DMS114 treated with DMSO at 0.1 percent for 48 hours (cell line): ENCODE data around the gene MLLT3.
"Not testable (repeated sequence)": the region's sequence is repeated elsewhere in the genome, so short reads cannot be mapped to it uniquely, and the experiment has no call there.

ENCODE experiments used
- DNase-seq: peaks from one replicate; lab custom pipeline; 2025; ENCODE audit not compliant: unreplicated experiment; lab: John Stamatoyannopoulos, UW

The MLLT3 gene

DNA sequence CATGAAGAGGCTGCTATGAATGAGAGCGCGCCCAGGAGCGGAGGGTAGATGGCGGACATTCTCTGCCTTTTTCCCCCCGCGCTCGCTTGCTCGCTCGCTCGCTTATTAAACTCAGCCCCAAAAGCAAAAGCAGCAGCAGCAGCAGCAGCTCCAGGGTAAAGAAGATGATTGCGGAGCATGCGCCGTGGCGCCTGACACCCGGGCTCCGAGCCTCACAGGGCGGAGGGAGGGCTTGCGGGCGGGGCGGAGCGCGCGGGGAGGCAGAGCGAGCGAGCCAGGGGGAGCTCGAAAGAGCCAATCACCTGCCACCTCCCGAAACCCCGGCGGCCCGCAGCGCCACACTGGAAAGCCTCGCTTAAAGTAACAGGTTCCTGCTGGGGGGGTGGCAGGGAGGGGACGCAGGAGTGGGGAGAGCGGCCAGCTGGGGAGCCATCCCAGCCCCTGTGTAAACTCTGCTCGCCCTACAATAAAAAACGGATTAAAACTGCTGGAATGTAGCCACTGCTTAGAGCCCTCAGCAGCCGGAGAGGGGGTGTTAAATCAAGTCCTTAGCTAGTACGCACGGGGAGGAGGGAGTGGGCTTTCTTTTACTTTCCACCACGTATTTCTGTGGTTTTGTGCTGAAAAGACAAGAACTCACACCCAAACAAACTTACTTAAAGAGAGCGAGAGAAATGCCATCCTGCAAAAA lies at the start of gene MLLT3:
Gene MLLT3 (minus strand): TSS at position 170 of the 691 bp plus-strand sequence.
- DNase-seq: peak; percentile 58

DNA sequence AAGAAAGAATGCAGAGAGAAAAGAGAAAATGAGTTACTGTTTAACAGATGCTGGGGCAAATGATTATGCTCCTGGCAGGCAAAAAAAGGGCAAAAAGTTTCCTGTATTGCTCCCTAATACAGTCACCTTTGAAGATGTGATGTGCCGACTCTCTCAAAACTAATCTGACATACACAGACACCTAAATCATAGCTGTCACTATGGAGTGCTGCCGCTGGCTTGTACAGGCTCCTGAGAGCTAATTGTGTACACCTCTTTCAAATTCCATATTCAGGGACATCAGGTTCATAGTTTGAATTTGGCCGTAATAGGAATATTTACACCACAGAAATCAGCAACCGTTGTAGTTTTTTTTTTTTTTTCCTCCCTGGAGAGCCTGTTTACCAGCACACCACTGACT lies 49.3 kb upstream of the MLLT3 start:
- DNase-seq: no peak

DNA sequence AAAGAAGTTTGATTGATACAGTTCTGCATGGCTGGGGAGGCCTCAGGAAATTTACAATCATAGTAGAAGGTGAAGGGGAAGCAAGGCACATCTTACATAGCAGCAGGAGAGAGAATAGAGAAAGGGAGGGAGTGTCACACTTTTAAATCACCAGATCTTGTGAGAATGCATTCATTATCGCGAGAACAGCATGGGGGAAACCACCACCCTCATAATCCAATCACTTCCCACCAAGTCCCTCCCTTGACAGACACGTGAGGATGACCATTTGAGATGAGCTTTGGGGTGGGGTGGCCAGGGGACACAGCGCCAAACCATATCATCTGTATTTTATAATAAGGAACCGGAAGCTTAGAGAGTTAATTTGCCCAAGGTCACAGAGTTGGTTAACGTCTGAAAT lies 48.1 kb upstream of the MLLT3 start:
- DNase-seq: no peak

DNA sequence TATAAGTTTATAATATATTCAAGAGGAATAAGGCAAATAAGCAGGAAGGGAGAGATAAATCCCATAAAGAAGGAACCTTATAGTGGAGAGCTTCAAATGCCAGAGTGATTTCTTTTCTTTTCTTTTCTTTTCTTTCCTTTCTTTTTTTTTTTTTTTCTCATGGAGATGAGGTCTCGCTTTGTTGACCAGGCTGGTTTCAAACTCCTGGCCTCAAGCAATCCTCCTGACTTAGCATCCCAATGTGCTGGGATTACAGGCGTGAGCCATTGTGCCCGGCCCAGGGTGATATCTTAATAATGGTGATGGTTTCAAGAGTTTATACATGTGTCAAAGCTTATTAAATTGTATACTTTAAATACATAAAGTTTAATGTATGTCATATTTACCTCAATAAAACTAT lies 42.2 kb upstream of the MLLT3 start:
- no peak for DNase-seq

DNA sequence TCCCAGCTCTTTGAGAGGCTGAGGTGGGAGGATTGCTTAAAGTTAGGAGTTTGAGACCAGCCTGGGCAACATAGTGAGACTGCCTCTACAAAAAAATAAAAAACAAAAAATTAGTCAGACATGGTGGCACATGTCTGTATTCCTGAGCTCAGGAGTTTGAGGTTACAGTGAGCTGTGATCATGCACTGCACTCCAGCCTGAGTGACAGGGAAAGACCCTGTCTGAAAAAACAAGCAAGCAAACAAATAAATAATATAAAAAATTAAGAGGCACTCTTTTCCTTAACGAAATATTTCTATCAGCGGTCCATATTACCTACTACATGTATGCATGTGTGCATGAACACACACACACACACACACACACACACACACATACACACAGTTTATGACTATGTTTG lies 40.8 kb upstream of the MLLT3 start:
- DNase-seq: no peak

DNA sequence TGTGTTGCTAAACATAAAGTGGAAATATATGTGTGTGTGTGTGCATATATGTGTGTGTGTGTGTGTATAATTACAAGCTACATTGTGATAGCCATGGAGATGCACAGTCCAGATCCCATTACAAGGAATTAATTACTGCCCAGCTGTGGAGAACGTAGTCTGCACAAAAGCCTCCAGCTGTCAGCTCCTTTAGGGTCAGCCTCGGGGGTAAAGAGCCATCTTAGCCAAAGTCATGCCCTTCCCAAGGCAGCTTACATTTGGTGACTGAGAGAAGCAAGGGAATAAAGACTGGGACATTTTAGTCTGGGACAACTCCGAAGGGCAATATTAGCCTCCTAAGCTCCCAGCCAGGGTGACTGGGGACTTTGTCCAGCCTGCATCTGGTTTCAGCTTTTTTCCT lies 39.9 kb upstream of the MLLT3 start:
- no peak for DNase-seq

DNA sequence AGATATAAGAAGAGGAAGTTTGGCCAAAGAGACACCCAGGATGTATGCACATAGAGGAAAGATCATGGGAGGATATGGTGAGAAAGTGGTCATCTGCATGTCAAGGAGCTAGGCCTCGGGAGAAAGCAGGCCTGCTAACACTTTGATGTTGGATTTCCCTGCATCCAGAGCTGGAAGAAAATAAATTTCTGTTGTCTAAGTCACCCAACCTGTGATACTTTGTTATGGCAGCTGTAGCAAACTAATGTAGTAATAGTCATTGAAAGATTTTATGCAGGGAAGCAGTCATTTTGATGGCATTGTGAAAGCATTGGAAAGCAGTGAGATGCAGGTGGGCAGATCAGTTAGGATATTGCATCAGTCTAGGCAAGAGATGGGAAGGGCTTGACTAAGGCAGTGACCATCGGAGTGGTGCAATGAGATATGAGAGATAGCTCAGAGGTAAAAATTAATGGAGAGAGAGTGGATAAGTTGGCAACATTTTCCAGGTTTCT lies 37.2 kb upstream of the MLLT3 start:
- no peak for DNase-seq

DNA sequence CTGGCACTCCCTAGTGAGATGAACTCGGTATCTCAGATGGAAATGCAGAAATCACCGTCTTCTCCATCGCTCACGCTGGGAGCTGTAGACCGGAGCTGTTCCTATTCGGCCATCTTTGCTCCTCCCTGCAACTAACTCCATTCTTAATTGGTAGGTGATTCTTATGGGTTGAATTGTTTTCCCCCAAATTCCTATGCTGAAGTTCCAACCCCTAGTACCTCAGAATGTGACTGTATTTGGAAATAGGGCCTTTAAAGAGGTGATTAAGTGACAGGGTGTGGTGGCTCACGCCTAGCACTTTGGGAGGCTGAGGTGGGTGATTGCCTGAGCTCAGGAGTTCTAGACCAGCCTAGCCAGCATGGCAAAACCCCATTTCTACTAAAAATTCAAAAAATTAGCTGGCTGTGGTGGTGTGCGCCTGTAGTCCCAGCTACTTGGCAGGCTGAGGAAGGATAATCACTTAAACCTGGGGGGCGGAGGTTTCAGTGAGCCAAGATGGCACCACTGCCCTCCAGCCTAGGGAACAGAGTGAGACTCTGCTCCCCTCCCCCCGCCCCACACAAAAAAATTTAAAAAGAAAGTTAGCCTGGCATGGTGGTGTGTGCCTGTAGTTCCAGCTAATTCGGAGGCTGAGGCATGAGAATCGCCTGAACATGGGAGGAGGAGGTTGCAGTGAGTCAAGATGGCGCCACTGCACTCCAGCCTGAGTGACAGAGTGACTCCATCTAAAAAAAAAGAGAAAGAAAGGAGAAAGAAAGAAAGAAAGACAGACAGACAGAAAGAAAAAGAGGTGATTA lies 36.6 kb upstream of the MLLT3 start:
- DNase-seq: no peak

DNA sequence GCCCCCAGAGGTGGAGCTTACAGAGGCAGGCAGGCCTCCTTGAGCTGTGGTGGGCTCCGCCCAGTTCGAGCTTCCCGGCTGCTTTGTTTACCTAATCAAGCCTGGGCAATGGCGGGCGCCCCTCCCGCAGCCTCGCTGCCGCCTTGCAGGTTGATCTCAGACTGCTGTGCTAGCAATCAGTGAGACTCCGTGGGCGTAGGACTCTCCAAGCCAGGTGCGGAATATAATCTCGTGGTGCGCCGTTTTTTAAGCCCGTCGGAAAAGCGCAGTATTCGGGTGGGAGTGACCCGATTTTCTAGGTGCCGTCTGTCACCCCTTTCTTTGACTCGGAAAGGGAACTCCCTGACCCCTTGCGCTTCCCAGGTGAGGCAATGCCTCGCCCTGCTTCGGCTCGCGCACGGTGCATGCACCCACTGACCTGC lies 36.0 kb upstream of the MLLT3 start:
- DNase-seq: not testable (repeated sequence)

DNA sequence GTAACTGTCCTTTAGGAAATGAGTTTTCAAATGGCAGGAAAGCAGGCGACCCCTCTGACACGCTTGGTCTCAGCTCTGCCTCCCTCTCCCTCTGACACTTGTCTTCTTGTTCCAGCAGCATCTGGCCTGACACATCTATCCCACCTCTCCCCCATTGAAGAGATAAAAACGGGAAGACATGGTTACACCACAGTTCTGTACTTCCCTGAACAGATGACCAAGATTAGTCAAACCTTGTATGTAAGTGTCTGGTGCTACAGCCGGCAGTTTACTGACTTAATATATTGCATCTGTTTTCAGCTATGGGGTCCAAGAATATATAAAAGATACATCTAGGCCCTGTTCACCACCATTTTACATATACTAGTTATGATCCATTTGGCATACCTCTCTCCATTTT lies 29.6 kb upstream of the MLLT3 start:
- no peak for DNase-seq

DNA sequence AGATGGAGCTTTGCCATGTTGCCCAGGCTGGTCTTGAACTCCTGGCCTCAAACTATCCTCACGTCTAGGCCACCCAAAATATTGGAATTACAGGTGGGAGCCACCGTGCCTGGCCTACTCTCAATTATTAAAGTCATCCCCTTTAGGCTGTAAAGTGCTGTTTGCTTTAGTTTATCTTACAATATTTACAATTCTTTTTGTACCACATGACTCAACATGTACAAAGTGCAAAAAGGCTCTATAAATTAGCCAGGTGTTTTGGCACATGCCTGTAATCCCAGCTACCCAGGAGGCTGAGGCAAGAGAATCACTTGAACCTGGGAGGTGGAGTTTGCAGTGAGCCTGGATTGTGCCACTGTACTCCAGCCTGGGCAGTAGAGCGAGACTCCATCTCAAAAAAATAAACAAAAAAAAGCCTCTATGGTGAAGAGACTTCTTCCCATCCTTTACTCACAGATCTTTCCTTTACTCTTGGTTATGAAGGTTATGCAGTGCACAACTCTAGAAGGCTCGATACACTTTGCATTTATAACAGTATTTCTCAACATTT lies 28.5 kb upstream of the MLLT3 start:
- no peak for DNase-seq

DNA sequence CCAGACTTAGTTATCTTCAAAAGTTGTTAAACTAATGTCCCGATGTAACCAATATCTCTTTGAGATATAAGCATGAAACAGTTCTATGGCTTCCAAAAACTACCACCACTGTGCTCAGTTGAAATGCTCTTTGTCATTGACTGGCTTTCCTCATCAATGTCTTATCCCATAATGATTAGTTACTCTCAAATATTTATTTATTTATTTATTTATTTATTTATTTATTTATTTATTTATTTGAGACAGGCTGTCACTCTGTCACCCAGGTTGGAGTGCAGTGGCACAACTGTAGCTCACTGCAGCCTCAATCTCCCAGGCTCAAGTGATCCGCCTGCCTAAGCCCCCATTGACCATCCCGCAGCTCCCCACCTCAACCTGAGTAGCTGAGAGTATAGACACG lies 28.0 kb upstream of the MLLT3 start:
- DNase-seq: no peak

DNA sequence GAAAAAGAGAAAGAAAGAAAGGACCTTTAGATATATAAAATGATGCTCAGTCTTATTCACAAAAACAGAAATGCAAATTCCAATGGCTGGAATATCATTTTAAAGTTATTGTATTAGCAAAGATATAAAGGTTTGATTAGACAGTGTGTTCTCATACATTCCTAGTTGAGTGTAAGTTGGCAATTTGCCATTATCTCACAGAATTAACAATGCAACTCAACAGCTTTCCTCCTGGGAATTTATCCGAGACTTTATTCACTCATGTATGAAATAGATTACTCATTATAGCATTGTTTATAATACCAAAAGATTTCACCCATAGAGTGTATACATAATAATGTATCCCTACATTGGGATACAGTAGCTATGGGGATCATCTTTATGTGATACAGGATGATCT lies 27.1 kb upstream of the MLLT3 start:
- no peak for DNase-seq

DNA sequence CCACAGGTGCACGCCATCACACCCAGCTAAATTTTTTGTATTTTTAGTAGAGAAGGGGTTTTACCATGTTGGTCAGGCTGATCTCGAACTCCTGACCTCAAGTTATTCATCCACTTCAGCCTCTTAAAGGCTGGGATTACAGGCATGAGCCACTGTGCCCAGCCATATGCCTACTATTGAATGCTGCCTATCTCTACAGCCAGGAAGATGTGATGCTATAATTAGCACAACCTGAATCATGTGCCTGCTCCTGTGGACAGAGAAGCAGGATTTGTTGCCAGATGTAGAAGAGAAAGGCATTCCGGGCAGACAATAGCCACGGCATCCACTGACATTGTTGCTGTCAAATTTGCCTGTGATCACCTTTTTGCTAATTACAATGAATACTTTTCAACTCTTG lies 24.4 kb upstream of the MLLT3 start:
- no peak for DNase-seq

DNA sequence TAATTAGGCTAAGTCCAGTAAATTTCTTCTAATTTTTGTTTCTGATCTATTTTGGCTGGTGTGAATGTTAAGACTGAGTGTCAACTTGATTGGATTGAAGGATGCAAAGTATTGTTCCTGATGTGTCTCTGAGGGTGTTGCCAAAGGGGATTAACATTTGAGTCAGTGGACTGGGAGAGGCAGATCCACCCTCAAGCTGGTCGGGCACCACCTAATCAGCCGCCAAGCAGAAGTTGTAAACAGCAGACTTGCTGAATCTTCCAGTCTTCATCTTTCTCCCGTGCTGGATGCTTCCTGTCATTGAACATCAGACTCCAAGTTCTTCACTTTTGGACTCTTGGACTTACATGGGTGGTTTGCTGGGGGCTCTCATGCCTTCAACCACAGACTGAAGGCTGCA lies 21.4 kb upstream of the MLLT3 start:
- no peak for DNase-seq

DNA sequence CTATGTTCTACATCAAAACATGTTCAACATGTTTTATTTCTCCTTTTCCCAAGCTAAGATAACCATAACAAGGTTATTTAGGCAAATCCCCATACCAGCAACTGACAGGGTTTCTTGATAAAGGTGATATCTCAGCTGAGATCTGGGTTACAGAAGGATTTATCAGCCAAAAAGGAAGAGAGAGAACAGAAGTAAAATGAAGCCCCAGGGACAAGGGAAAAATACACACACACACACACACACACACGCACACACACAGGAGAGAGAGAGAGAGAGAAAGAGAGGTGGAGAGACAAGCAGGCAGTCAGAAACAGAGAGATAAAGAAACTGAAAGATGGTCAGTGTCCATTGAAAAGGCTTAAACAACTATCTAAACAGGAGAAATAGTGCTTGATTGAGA lies 19.7 kb upstream of the MLLT3 start:
- DNase-seq: no peak

DNA sequence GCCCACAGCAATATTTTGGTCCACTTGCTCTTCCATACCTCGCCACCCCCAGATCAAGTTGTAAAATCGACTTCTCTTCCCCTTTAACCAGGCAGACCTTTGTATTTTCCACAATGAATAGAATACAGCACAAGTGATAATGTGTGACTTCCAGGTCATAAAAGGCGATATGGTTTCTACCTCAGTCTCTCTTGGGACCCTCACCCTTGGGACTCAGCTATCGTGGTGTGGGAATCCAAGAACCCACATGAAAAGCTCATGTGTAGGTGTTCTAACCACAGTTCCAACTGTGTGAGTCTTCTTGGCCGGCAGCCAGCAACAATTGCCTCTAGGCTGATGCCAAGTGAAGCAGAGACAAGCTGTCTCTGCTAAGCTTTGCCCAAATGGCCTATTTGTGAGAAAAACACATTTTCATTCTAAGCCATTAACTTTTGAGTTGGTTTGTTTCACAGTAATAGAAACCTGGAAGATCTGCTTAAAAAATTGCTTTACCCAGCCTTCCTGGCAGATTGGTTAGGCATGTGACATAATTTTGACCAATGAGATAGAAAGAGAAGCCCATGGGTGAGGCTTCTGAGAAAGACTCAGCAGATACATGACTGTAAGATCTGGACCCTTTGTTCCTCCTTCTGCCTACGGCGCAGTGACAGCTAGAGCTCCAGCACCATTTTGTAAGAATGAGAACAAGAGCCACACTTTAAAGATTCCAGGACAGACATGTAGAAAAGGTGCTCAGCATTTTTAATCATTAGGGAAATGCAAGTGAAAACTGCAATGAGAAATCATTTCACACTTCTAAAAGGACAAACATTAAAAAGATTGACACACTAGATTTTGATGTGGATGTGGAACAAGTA lies 18.3 kb upstream of the MLLT3 start:
- DNase-seq: no peak

DNA sequence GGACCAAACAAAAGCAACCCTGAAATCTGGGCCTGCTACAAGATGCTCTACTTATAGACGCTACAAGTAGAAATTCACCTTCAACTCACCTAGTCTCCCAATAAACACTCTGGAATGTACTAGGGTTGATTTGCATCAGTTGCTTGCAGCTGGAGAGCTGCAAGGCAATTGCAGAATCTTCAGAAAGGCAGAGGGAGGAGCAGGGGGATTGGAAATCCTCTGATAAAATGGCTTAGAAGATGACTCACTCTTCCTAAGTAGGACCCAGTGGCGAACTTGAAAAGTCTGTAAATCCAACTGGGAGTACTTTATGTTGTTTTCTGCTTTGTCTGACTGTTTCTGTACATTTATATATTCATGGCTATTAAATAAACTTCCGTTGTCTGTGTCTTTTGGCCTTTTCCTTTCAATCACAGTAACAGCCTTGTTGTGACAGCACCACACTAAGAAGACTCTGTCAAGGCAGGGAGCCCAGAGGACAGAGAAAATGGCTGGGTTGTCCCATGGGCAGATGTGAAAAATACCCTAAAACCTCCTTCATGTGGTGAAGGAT lies 14.7 kb upstream of the MLLT3 start:
- no peak for DNase-seq

DNA sequence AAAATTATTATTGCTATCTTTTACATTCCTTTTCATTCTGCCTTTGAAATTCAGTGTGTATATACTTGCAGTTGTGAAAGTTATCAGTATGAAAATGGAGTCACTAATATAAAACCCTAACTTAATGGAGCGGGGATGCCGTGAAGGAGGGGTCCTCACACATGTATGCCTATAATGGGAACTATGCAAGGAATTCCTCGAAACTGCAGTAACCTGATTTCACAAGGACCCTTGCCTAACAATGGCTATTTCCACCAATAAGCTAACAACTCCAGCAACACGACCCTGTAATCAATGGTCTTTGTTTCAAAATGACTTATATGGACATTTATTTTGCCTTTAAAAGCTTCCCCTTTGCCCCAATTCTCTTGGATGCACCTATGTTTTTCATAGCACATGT lies 12.6 kb upstream of the MLLT3 start:
- DNase-seq: no peak

DNA sequence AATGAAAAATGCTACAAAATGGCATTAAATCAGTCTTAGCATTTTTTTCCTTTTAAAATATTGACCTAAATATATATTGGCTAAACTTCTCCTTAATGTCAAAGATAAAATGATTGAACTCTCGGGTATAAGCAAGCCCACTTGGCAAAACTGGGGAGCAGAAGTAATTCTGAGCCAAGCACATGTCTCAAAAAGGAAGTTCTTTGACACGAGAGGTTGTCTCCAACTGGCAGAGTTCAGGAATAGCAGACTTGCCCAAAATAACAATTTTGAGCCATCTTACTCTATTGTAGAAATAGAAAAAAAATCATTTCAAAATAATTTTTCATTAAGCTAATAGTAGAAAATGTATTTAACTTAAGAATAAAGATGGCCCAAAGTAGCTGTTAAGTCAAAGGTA lies 10.4 kb upstream of the MLLT3 start:
- no peak for DNase-seq
